GM19328 (cell line): Measurements from ENCODE around the gene TBATA.

Experiments used
- ATAC-seq: cut with Tn5 transposase; IDR thresholded peaks from one replicate; pipeline ENCODE4 v1.9.1; 2021; ENCODE audit warnings: mild to moderate bottlenecking, moderate library complexity; ENCODE audit not compliant: unreplicated experiment

Gene TBATA

GRCh38 chr10:70722820-70723424, 62.3 kb downstream of the TBATA start:
- ATAC-seq, result no peak
